HG02852 (cell line): ENCODE measurements around the gene MT1E.
"Not testable (repeated sequence)": the region's sequence is repeated elsewhere in the genome, so short reads cannot be mapped to it uniquely, and the experiment has no call there.

Experiments
- ATAC-seq: cut with Tn5 transposase; IDR thresholded peaks from one replicate; pipeline ENCODE4 v1.9.1; 2021; ENCODE audit warnings: mild to moderate bottlenecking, moderate library complexity; ENCODE audit not compliant: unreplicated experiment

MT1E gene

DNA sequence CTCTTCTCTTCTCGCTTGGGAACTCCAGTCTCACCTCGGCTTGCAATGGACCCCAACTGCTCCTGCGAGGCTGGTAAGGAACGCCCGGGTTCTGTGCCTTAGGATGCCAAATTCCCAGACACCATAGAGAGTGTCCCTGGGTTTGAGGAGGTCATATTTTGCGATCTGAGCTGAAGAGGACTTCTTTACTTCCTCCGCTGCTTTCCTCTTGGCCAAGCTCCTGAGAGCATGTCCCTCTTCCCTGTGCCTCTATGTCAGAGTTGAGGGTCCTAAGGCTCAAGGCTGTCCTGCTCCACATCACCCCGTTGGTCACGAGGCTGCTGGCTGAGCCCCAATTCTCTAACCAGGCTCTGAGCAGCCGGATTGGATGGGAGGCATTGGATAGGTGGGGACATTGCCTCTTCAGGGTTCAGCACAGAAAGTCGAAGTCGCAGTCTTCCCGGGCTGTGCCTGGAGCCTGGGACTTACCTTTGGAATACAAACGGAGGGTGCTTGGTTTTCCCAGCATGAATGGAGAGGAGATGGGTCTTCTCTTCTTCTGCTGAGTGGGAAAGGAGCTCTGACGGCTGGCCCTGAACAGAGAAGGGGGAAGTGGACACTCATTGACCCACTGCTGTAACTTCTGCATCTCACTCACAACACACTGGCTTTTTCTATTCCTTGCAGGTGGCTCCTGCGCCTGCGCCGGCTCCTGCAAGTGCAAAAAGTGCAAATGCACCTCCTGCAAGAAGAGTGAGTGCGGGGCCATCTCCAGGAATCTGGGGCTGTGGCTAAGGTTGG is 44.4 kb downstream of the MT1E start:
- no peak for ATAC-seq

GRCh38 chr16:56670620-56670934 is 45.0 kb downstream of the MT1E start:
- ATAC-seq, result no peak

DNA sequence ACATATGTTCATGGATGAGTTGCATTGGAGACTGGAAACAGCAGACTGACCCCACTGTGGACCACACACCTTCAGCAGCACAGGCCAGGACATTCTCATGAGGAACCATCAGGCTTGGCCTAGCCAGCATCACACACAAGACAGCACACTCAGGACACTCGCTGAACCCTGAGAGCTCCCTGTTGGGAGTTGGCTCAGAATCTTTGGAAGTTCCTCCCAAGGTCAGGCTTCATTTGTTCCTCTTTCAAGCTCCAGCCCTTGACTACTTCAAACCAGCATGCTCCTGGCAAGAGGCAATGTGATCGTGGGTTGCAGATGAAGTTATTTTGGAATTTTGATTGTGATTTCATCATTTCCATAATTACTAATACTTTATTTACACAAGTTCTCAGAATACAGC is 46.1 kb downstream of the MT1E start:
- not testable (repeated sequence) for ATAC-seq

DNA sequence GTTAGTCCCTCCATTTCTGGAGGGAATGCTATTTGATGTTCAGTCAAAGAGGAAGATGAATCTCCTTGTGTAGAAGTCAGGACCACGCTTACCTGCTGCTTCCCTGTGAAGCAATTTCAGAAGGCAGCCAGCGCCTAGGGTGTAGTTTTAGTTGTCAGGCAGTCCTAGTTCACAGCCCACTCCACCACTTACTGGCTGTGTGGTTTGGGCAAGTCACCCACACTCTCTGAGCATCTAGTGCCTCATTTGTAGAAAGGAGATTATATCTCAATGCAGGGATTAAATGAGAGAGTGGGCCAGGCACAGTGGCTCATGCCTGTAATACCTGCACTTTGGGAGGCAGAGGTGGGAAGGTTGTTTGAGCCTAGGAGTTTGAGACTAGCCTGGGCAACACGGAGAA is 46.6 kb downstream of the MT1E start:
- not testable (repeated sequence) for ATAC-seq

DNA sequence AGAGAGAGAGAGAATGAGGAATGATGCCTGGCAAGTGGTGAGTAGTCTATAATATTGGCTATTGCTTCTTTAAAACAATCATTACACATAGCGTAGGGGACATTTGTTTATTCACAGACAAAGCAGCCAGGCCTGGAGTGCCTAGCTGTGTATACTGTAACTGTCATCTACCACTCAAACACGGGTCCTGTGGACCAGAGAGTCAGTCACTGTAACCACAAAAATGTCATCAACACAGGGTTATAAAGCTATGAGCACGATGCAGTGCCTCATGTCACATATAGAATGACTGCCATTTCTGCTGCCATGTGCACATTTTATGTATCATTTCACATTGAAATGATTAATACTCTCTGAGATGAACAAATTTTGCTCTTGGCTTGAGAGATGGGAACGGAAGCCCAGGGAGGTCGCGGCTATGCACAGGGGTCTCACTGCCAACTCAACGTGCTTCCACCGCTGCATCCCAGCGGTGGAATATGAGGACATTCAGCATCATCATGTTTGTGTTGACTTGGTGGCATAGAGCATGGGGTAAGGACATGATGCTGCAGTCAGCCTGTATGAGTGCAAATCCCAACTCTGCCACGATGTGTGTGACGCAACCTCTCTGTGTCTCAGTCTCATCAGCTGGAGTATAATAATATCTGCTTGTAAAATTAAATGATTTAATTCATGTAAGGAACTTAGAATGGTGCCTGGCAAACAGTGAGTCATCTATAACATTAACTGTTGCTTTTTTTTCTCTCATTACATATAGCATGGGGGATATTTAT is 47.4 kb downstream of the MT1E start:
- ATAC-seq, result no peak

DNA sequence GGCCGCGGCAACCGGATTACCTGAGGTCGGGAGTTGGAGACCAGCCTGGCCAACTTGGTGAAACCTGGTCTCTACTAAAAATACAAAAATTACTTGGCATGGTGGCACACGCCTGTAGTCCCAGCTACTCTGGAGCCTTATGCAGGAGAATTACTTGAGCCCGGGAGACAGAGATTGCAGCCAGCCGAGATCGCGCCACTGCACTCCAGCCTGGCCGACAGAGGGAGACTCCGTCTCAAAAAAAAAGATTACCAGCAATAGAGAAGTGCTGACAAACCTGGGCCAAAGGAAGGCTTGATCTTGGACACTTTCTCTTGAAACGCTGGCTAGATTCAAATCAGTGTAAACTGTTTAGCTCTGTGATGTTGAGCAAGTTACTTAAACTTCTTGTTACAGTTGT is 48.3 kb downstream of the MT1E start:
- no peak for ATAC-seq

- ATAC-seq, result not testable (repeated sequence)
Observed at GRCh38 chr16:56674570-56674969, 49.0 kb downstream of the MT1E start.

GRCh38 chr16:56675685-56676210 is 50.2 kb downstream of the MT1E start:
- no peak for ATAC-seq
